SKM-1 treated with dmso at 0.1 percent for 144 hours (cell line): ENCODE results near the gene KLHL14.

Experiments
- DNase-seq: peaks from one replicate; lab custom pipeline; 2025; ENCODE audit not compliant: unreplicated experiment; lab: John Stamatoyannopoulos, UW

The KLHL14 gene

GRCh38 chr18:32724071-32724749, 48.6 kb downstream of the KLHL14 start:
- no peak for DNase-seq

- no peak for DNase-seq
Measured at GRCh38 chr18:32722279-32722678, 50.5 kb downstream of the KLHL14 start.

- no peak for DNase-seq
Measured at GRCh38 chr18:32717126-32717525, 55.7 kb downstream of the KLHL14 start.

- DNase-seq, result peak; percentile 81
Measured at GRCh38 chr18:32714571-32715148, 58.2 kb downstream of the KLHL14 start.

- DNase-seq, result no peak
Measured at GRCh38 chr18:32712860-32713259, 60.0 kb downstream of the KLHL14 start.

- no peak for DNase-seq
Measured at GRCh38 chr18:32711862-32712261, 61.0 kb downstream of the KLHL14 start.

- DNase-seq, result no peak
Measured at GRCh38 chr18:32707586-32707985, 65.2 kb downstream of the KLHL14 start.

GRCh38 chr18:32707147-32707546, 65.7 kb downstream of the KLHL14 start:
- no peak for DNase-seq

GRCh38 chr18:32701313-32701712, 71.5 kb downstream of the KLHL14 start:
- DNase-seq, result no peak

GRCh38 chr18:32698153-32698552, 74.7 kb downstream of the KLHL14 start:
- no peak for DNase-seq

GRCh38 chr18:32696376-32696775, 76.4 kb downstream of the KLHL14 start:
- no peak for DNase-seq

GRCh38 chr18:32695534-32695933, 77.3 kb downstream of the KLHL14 start:
- DNase-seq, result no peak

- DNase-seq, result no peak
Measured at GRCh38 chr18:32688821-32689220, 84.0 kb downstream of the KLHL14 start.

- no peak for DNase-seq
Measured at GRCh38 chr18:32684940-32685339, 87.9 kb downstream of the KLHL14 start.

- DNase-seq, result no peak
Measured at GRCh38 chr18:32684096-32684495, 88.7 kb downstream of the KLHL14 start.

- DNase-seq, result no peak
Measured at GRCh38 chr18:32683044-32683443, 89.8 kb downstream of the KLHL14 start.

GRCh38 chr18:32677578-32677977, 95.2 kb downstream of the KLHL14 start:
- no peak for DNase-seq

- DNase-seq, result no peak
Measured at GRCh38 chr18:32674491-32674890, 98.3 kb downstream of the KLHL14 start.

- DNase-seq, result no peak
Measured at GRCh38 chr18:32672398-32672797, 100.4 kb downstream of the KLHL14 start.

- DNase-seq, result no peak
Measured at GRCh38 chr18:32670727-32671126, 102.1 kb downstream of the KLHL14 start.

- no peak for DNase-seq
Measured at GRCh38 chr18:32669549-32670165, 103.2 kb downstream of the KLHL14 start.

- DNase-seq, result no peak
Measured at GRCh38 chr18:32668956-32669355, 103.9 kb downstream of the KLHL14 start.
